ENCODE results near the gene TMEM255B.

TMEM255B gene

GRCh38 chr13:113811081-113811928 lies 52.3 kb downstream of the TMEM255B start:
- H3K27ac ChIP-seq: no peak overlapping the region

GRCh38 chr13:113812178-113813040 lies 53.4 kb downstream of the TMEM255B start:
- no peak for TF ChIP-seq CTCF (conservative IDR thresholded peaks at IDR 0.05)
- TF ChIP-seq ZFX (IDR thresholded peaks at IDR 0.05): no peak
- H3K27ac ChIP-seq: no peak overlapping the region

More at GRCh38 chr13:113811081-113811928, 52.3 kb downstream of the TMEM255B start:
- TF ChIP-seq ZFX (IDR thresholded peaks at IDR 0.05) (no peak), CTCF (conservative IDR thresholded peaks at IDR 0.05) (no peak)

GRCh38 chr13:113813070-113813748 lies 54.2 kb downstream of the TMEM255B start:
- TF ChIP-seq ZFX (IDR thresholded peaks at IDR 0.05) (no peak), CTCF (conservative IDR thresholded peaks at IDR 0.05) (no peak)
- H3K27ac ChIP-seq: no peak overlapping the region

- TF ChIP-seq CTCF (conservative IDR thresholded peaks at IDR 0.05) (no peak), ZFX (IDR thresholded peaks at IDR 0.05) (no peak)
- H3K27ac ChIP-seq: no peak overlapping the region
Measured at GRCh38 chr13:113813749-113814434, 54.9 kb downstream of the TMEM255B start.

GRCh38 chr13:113814435-113814821 lies 55.4 kb downstream of the TMEM255B start:
- no peak overlapping the region for H3K27ac ChIP-seq
- TF ChIP-seq CTCF (conservative IDR thresholded peaks at IDR 0.05): no peak
- no peak for TF ChIP-seq ZFX (IDR thresholded peaks at IDR 0.05)

- peak overlapping the region; percentile 65 for H3K27ac ChIP-seq
- TF ChIP-seq ZFX (IDR thresholded peaks at IDR 0.05) (no peak), CTCF (conservative IDR thresholded peaks at IDR 0.05) (no peak)
Measured at GRCh38 chr13:113815151-113816058, 56.4 kb downstream of the TMEM255B start.
